Measurements from ENCODE around the gene FA2H. TPM values are rescaled to one million over a fixed set of nuclear protein-coding genes. Genes with fewer than 3 reads are reported as not detected.

FA2H gene, protein sequence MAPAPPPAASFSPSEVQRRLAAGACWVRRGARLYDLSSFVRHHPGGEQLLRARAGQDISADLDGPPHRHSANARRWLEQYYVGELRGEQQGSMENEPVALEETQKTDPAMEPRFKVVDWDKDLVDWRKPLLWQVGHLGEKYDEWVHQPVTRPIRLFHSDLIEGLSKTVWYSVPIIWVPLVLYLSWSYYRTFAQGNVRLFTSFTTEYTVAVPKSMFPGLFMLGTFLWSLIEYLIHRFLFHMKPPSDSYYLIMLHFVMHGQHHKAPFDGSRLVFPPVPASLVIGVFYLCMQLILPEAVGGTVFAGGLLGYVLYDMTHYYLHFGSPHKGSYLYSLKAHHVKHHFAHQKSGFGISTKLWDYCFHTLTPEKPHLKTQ
- 1.9 and 3.4 TPM in 2 replicates for total RNA-seq

DNA sequence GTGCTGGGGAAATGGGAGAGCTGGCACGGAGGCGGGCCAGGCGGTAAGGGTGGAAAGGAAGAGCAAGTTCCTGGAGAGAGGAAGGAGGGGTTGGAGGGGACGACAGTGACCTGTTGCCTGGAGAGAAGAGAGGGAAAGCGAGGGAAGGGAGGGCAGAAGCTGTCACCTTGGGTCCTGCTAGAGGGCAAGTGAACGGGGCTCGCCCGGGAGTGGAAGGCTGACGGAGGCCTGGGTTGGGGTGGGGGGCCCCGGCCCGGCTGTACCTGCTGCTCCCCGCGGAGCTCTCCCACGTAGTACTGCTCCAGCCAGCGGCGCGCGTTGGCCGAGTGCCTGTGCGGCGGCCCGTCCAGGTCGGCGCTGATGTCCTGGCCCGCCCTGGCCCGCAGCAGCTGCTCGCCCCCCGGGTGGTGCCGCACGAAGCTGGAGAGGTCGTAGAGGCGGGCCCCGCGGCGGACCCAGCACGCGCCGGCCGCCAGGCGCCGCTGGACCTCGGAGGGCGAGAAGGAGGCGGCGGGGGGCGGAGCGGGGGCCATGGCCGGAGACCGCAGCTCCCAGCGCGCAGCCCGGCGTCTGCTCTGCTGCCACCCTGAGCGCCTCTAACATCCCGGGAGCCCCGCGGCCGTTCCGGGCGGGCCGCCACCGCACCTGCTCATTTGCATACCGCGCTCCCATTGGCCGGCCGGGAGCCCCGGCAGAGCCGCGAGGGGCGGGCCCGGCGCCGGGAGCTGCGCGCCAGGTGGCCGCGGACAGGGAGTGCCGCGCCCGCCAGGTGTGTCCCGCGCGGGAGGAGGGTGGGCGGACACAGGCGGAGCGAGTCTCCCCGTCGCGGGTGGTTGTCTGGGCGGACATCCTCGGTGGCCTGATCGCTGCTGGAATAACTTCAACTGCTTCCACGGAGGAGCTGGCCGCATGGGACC lies at the start of gene FA2H:
Gene FA2H, minus strand, starts transcription at position 598 of the 917 bp plus-strand sequence. Its CDS starts 65 bp downstream, at position 533.

DNA sequence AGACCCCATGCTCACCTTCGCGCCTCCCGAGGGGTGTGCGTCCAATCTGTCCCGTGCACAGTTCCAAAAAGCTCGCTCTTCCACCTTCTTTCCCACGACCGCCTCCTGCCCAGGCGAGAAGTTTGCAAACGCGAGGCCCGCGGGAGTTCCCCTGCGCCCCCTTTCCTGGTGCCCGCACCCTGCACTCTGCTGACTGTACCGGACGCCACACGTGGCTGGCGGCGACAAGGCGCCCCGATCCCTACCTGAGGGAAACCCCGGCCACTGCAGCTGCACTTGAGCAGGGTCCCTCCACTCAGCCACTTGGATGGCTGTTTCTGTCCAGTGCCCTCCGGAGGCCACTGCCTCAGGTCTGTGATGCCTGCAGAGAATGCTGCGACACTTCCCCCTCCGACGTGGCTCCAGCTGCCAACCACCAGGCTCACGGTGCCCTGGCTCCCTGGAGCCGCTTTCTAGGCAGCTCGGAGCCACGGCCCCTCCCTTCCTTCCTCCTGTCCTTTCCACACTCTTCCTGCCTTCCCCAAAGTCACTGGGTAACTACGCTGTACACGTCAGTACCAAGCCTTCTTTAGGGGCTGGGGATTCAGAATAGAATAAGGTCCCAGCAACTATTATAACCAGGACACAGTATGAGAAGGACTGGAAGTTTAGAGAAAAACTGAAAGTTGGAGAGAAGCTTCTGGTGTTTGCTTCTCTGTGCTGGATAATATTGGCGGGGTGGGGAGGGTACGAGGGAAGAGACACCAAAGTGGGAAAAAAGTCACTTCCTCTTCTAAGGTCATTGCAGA lies 74.0 kb downstream of the FA2H start, which contains the start of gene MLKL:
Gene MLKL, minus strand, starts transcription at position 425 of the 788 bp plus-strand sequence. CDS start 5,105 bp downstream, outside the sequence.

DNA sequence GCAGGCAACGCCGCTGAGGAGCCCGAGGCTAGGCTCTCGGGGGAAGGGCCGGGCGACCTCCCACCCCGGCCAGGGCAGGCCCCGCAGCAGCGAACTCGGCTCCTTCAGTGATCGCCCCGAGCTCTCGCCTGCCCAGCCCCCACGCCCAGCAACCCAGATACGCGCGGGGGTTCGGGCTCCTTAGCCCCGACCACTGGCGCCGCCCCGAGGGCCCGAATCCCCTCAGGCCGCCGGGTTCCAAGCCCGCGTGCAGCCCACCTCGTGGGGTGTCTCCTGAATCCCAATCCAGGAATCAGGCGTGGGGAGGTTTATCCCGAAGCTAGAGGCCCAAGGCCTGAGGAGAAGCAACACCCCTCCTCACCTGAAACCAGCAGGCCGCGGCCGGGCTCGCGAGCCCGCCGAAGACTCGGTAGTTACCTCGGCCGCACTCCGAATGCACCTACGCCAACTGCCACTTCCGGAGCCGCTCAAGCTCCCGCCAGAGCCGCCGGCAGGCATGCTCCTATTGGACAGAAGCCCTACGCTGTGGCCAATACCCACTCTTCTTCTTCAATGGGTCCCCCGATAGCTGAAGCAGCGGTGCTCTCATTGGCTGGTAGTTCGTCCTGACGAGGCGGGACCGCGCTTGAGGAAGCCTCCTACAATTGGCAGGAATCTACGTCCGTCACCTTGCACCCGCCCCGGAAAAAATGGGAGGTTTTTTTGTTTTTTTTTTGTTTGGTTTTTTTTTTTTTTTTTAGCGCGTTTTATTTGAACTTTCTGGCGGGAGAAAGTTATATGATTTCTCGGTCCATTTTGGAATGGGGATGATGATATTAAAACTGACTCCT lies 108.0 kb downstream of the FA2H start, which contains the start of gene RFWD3:
Gene RFWD3, minus strand, starts transcription at position 453 of the 830 bp plus-strand sequence. CDS start 5,428 bp downstream, outside the sequence.

Other genes with a start within 250 kb of the FA2H start
- 51.8 and 57.5 TPM in 2 replicates for gene GLG1, start 167.7 kb downstream of the FA2H start, total RNA-seq
- gene RFWD3, start 107.9 kb downstream of the FA2H start, total RNA-seq = 12.6 and 18.6 TPM in 2 replicates
- 6.6 and 8.7 TPM in 2 replicates for gene MLKL, start 74.0 kb downstream of the FA2H start, total RNA-seq
- 6.4 and 12.0 TPM in 2 replicates for gene WDR59, start 210.3 kb upstream of the FA2H start, total RNA-seq
- 20.5 and 21.0 TPM in 2 replicates for gene ZNRF1, start 224.2 kb upstream of the FA2H start, total RNA-seq

Measured in tracheal epithelial cell (primary cell).